HL-60 (cell line): ENCODE results near the gene ADAMTSL3.

Experiments used
- DNase-seq, 2 experiments: peaks; one replicate each; pipeline ENCODE4 v3.0.0-alpha.2; 2010 to 2020; ENCODE audit warnings: low read depth in 1 of 2, low spot score in 1 of 2
- H3K27ac ChIP-seq: fragments of 250-450 bp; sonication (Bioruptor Pico); replicated peaks from 2 replicates; pipeline ENCODE4 v1.5.1; 2020; ENCODE audit warnings: mild to moderate bottlenecking, moderate library complexity
- H3K27me3 ChIP-seq: fragments of 250-450 bp; sonication (Bioruptor Pico); 2 replicates; pipeline ENCODE4 v1.5.1; 2021; ENCODE audit warnings: mild to moderate bottlenecking, moderate library complexity; ENCODE audit not compliant: insufficient read depth, poor library complexity, severe bottlenecking
- H3K4me3 ChIP-seq: replicated peaks from 2 replicates; pipeline ENCODE4 v1.5.1; 2011; ENCODE audit warnings: mild to moderate bottlenecking, control low read depth, low read length; ENCODE audit not compliant: insufficient read depth
- CTCF ChIP-seq: IDR thresholded peaks from one replicate; pipeline ENCODE4 v1.5.1; 2011; ENCODE audit warnings: low read length, control low read depth, inconsistent platforms; ENCODE audit not compliant: insufficient read depth
- GABPA ChIP-seq: IDR thresholded peaks from 2 replicates; pipeline ENCODE4 v1.6.1; 2012; ENCODE audit warnings: low read depth
- POLR2AphosphoS5 ChIP-seq: IDR thresholded peaks from 2 replicates; pipeline ENCODE4 v1.6.1; 2012; ENCODE audit warnings: low read depth
- REST ChIP-seq: IDR thresholded peaks from 2 replicates; pipeline ENCODE4 v1.6.1; 2012; ENCODE audit warnings: low read depth; ENCODE audit not compliant: insufficient replicate concordance
- SPI1 ChIP-seq: IDR thresholded peaks from 2 replicates; pipeline ENCODE4 v1.6.1; 2012; ENCODE audit warnings: low read depth, mild to moderate bottlenecking, borderline replicate concordance

ADAMTSL3 gene

GRCh38 chr15:83842281-83842680 is 188.4 kb downstream of the ADAMTSL3 start:
- Histone ChIP-seq H3K27me3 (no peaks in the 10 kb centered on the region), H3K27ac (no peak overlapping the region), H3K4me3 (no peak overlapping the region)
- no peak for TF ChIP-seq SPI1
- TF ChIP-seq CTCF, result no peak
- no peak for TF ChIP-seq REST
- TF ChIP-seq GABPA, result no peak
- no peak for TF ChIP-seq POLR2AphosphoS5
- no peak for DNase-seq

- no peaks in the 10 kb centered on the region for H3K27me3 ChIP-seq
- TF ChIP-seq CTCF (no peak), POLR2AphosphoS5 (no peak), REST (no peak), SPI1 (no peak), GABPA (no peak)
- no peak for DNase-seq
These were observed 189.5 kb downstream of the ADAMTSL3 start for GRCh38 chr15:83843471-83843871.

GRCh38 chr15:83844742-83845141 is 190.8 kb downstream of the ADAMTSL3 start:
- no peaks in the 10 kb centered on the region for H3K27me3 ChIP-seq

More at GRCh38 chr15:83843471-83843871, 189.5 kb downstream of the ADAMTSL3 start:
- no peak overlapping the region for H3K27ac ChIP-seq
- H3K4me3 ChIP-seq, result no peak overlapping the region

More at GRCh38 chr15:83844742-83845141, 190.8 kb downstream of the ADAMTSL3 start:
- Histone ChIP-seq H3K4me3 (no peak overlapping the region), H3K27ac (no peak overlapping the region)
- DNase-seq, result no peak
- TF ChIP-seq REST, result no peak
- no peak for TF ChIP-seq SPI1
- TF ChIP-seq CTCF, result no peak
- no peak for TF ChIP-seq POLR2AphosphoS5
- TF ChIP-seq GABPA, result no peak
